IMR-90 (cell line): ENCODE results near the gene NTM. TPM values are rescaled to one million over a fixed set of nuclear protein-coding genes. Genes with fewer than 3 reads are reported as not detected.

Experiments
- ATAC-seq: fragments of 200-7000 bp; cut with Tn5 transposase; 2 replicates; pipeline ENCODE4 v1.9.1; 2020; ENCODE audit warnings: low read depth, mild to moderate bottlenecking, moderate library complexity
- BruUV-seq: library from RNA; stranded (reverse); fragments of 400-500 nt; replicated peaks from 2 replicates; lab custom pipeline; 2021; lab: Mats Ljungman, UMichigan
- CTCF ChIA-PET: fragments of 300-600 bp; formaldehyde crosslinking; extraction: SDS; loops from one replicate; lab custom pipeline; 2021; ENCODE audit warnings: antibody characterized with exemption; lab: Yijun Ruan, JAX
- POLR2A ChIA-PET: fragments of 300-600 bp; sonication (Branson Sonifier 250); formaldehyde crosslinking; loops from one replicate; lab custom pipeline; 2022; ENCODE audit warnings: antibody characterized with exemption; ENCODE audit not compliant: unreplicated experiment; lab: Charles Lee
- DNase-seq: peaks from one replicate; pipeline ENCODE4 v3.0.0; 2013
- H2AFZ ChIP-seq: replicated peaks from 2 replicates; pipeline ENCODE3; 2013; ENCODE audit warnings: low read length, mild to moderate bottlenecking; ENCODE audit not compliant: poor library complexity
- H2AK5ac ChIP-seq: 2 replicates; pipeline ENCODE4 v1.6.1; 2013; ENCODE audit warnings: low read depth, low read length, inconsistent platforms
- H2AK9ac ChIP-seq: replicated peaks from 2 replicates; pipeline ENCODE3; 2013; ENCODE audit warnings: mild to moderate bottlenecking, low read depth, low read length, moderate library complexity; ENCODE audit not compliant: poor library complexity
- H2BK120ac ChIP-seq: 2 replicates; pipeline ENCODE4 v1.6.1; 2013; ENCODE audit warnings: low read depth, low read length, inconsistent platforms
- H2BK15ac ChIP-seq: 3 replicates; pipeline ENCODE4 v1.6.1; 2013; ENCODE audit warnings: low read depth, low read length, inconsistent platforms
- H2BK20ac ChIP-seq: 2 replicates; pipeline ENCODE4 v1.6.1; 2013; ENCODE audit warnings: low read depth, mild to moderate bottlenecking, inconsistent platforms, low read length, moderate library complexity
- H2BK5ac ChIP-seq: 2 replicates; pipeline ENCODE4 v1.6.1; 2013; ENCODE audit warnings: mild to moderate bottlenecking, low read depth, low read length, inconsistent platforms; ENCODE audit not compliant: poor library complexity, severe bottlenecking
- H3K14ac ChIP-seq: replicated peaks from 2 replicates; pipeline ENCODE4 v1.6.1; 2013; ENCODE audit warnings: low read depth, low read length, inconsistent platforms
- H3K18ac ChIP-seq: 2 replicates; pipeline ENCODE4 v1.6.1; 2013; ENCODE audit warnings: low read depth, low read length, control low read depth
- H3K23ac ChIP-seq: 2 replicates; pipeline ENCODE4 v1.6.1; 2013; ENCODE audit warnings: low read depth, low read length, inconsistent platforms
- H3K27ac ChIP-seq: 2 replicates; pipeline ENCODE4 v1.5.1; 2013; ENCODE audit warnings: mild to moderate bottlenecking, control low read depth, low read length; ENCODE audit not compliant: insufficient read depth
- H3K27me3 ChIP-seq: 2 replicates; pipeline ENCODE4 v1.6.1; 2013; ENCODE audit warnings: low read length; ENCODE audit not compliant: control insufficient read depth, insufficient read depth
- H3K36me3 ChIP-seq: 2 replicates; pipeline ENCODE4 v1.6.1; 2013; ENCODE audit warnings: low read length, mixed read lengths; ENCODE audit not compliant: control insufficient read depth, insufficient read depth
- H3K4ac ChIP-seq: 2 replicates; pipeline ENCODE4 v1.6.1; 2013; ENCODE audit warnings: low read depth, low read length, inconsistent platforms
- H3K4me1 ChIP-seq: 2 replicates; pipeline ENCODE4 v1.6.1; 2013; ENCODE audit warnings: low read length, mixed read lengths; ENCODE audit not compliant: control insufficient read depth, insufficient read depth
- H3K4me2 ChIP-seq: 2 replicates; pipeline ENCODE4 v1.6.1; 2013; ENCODE audit warnings: low read depth, mild to moderate bottlenecking, control low read depth, low read length, moderate library complexity
- H3K4me3 ChIP-seq: 2 replicates; pipeline ENCODE4 v1.5.1; 2013; ENCODE audit warnings: low read depth, mild to moderate bottlenecking, control low read depth, low read length, moderate library complexity; ENCODE audit not compliant: insufficient read depth
- H3K56ac ChIP-seq: 2 replicates; pipeline ENCODE4 v1.6.1; 2013; ENCODE audit warnings: low read length, inconsistent platforms; ENCODE audit not compliant: insufficient read depth; ENCODE audit errors: extremely low read depth
- H3K79me1 ChIP-seq, 2 experiments: 2 replicates each; pipeline ENCODE4 v1.6.1; 2013; ENCODE audit warnings: low read length in 2 of 2, inconsistent platforms in 1 of 2, low read depth in 1 of 2
- H3K9ac ChIP-seq: 2 replicates; pipeline ENCODE4 v1.6.1; 2013; ENCODE audit warnings: low read depth, low read length, control low read depth
- H3K9me1 ChIP-seq: 2 replicates; pipeline ENCODE4 v1.6.1; 2013; ENCODE audit warnings: low read length, inconsistent platforms; ENCODE audit not compliant: insufficient read depth
- H3K9me3 ChIP-seq: 2 replicates; pipeline ENCODE4 v1.6.1; 2013; ENCODE audit warnings: low read length; ENCODE audit not compliant: control insufficient read depth, insufficient read depth
- H4K20me1 ChIP-seq: 2 replicates; pipeline ENCODE4 v1.6.1; 2013; ENCODE audit warnings: low read length, inconsistent platforms; ENCODE audit not compliant: insufficient read depth
- H4K5ac ChIP-seq: 2 replicates; pipeline ENCODE4 v1.6.1; 2013; ENCODE audit warnings: mild to moderate bottlenecking, low read depth, low read length, control low read depth
- H4K8ac ChIP-seq, 2 experiments: 2 replicates each; pipeline ENCODE4 v1.6.1; 2013; ENCODE audit warnings: low read depth in 2 of 2, low read length in 2 of 2, control low read depth in 1 of 2, inconsistent platforms in 1 of 2
- H4K91ac ChIP-seq: 2 replicates; pipeline ENCODE4 v1.6.1; 2013; ENCODE audit warnings: low read depth, low read length, inconsistent platforms; ENCODE audit not compliant: insufficient read depth
- MAZ ChIP-seq: IDR thresholded peaks from 2 replicates; pipeline ENCODE4 v1.6.1; 2012; ENCODE audit warnings: low read depth, mild to moderate bottlenecking, low read length, improper control_type of control experiment, moderate library complexity, borderline replicate concordance
- SMC3 ChIP-seq: fragments of 150-350 bp; IDR thresholded peaks from 2 replicates; pipeline ENCODE4 v1.6.1; 2016; ENCODE audit warnings: low read depth, mild to moderate bottlenecking, antibody characterized with exemption, low read length, moderate library complexity
- WGBS, 2 experiments: methylation state at CpG; one replicate each; pipeline versions ENCODE4 v1.1.5 to v1.1.7; 2013; ENCODE audit warnings: missing lambda C conversion rate in 2 of 2; ENCODE audit not compliant: insufficient read length in 1 of 2; ENCODE audit errors: extremely low coverage in 2 of 2; 5-methylcytosine and 5-hydroxymethylcytosine counted together
- dilution Hi-C: fragments of 300-500 bp; cut with HindIII; formaldehyde crosslinking; loops from one replicate; pipeline ENCODE4 v1.14.3; 2018; ENCODE audit warnings: low sequenced_read_pairs; ENCODE audit not compliant: unreplicated experiment
- in situ Hi-C: fragments of 300-500 bp; cut with MboI; formaldehyde crosslinking; loops from 3 replicates; pipeline ENCODE4 v1.14.3; 2019; ENCODE audit warnings: low sequenced_read_pairs, inconsistent platforms, mixed read lengths
- intact Hi-C: fragments of 100-400 bp; cut with micrococcal nuclease; formaldehyde crosslinking; loops from 2 replicates; pipeline ENCODE4 v1.10.0; 2022
- polyA plus RNA-seq, 3 experiments: library from polyadenylated mRNA; depleted of rRNA; stranded (reverse); fragments of >200 nt; gene quantifications; 2 replicates each; pipeline ENCODE4 v1.2.3, GENCODE V29; 2012; ENCODE audit warnings: low replicate concordance in 1 of 3
- total RNA-seq: library from RNA; depleted of rRNA; stranded (reverse); fragments of >200 nt; gene quantifications from 2 replicates; pipeline ENCODE4 v1.2.3, GENCODE V29; 2012

The NTM gene
- total and polyA plus RNA-seq, 2 of the 4 experiments (the other 2 are of a cell fraction), result 19.5 to 25.5 TPM

DNA sequence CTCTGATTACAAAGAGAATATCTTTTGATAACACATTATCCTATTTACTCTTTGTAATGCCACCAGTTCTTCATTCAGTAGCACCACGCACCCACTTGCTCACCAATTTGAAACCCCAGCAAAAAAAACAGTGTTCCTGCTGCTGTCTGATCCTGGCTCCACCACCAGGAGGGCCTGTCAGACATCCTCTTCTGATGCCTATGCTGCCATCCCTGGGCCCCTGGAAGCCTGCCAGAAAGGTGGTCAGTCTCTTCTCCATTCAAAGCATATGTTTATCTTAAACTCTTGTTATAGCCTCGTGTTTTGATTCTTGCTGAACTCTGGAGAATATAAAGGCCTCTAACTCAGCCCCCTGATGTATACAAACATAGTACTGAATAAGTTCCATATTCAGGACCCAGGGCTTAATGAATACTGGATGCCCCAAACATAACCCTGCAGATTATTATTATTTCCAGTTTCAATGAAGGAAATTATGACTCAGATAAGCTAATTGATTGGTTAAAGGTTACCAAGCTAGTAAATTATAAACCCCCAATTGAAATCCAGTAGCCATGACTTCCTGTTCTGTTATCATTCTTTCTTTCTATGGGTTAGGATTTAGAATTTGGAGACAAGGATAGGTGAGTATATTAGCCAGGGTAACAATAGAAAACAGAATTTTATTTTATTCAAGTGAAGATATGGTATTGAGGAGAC is 116.7 kb downstream of the NTM start:
- H4K8ac ChIP-seq, result no peak overlapping the region
- BruUV-seq, result no TSS peak
- ATAC-seq (no peak), DNase-seq (no peak)
- H3K79me1 ChIP-seq, result no peaks in the 10 kb centered on the region
- no peak overlapping the region for H3K4me3 ChIP-seq
- CTCF ChIA-PET, result no interaction called here
- no peak overlapping the region for H4K91ac ChIP-seq
- H3K27me3 ChIP-seq, result no peaks in the 10 kb centered on the region; the same call in 1 of the 2 replicates
- H2BK20ac ChIP-seq, result no peak overlapping the region
- no peak overlapping the region for H3K56ac ChIP-seq
- H2AK9ac ChIP-seq, result no peak overlapping the region
- no peak overlapping the region for H3K14ac ChIP-seq
- H2AK5ac ChIP-seq, result no peak overlapping the region
- no peaks in the 10 kb centered on the region for H3K36me3 ChIP-seq
- H3K27ac ChIP-seq, result no peak overlapping the region
- H3K23ac ChIP-seq, result no peak overlapping the region
- H3K4me2 ChIP-seq, result no peak overlapping the region
- no peaks in the 10 kb centered on the region for H3K4me1 ChIP-seq
- no peak overlapping the region for H3K9ac ChIP-seq
- H3K18ac ChIP-seq, result no peak overlapping the region
- no peak overlapping the region for H2BK15ac ChIP-seq
- dilution Hi-C loops, result no loop called here
- H3K9me3 ChIP-seq, result no peaks in the 10 kb centered on the region
- no peak overlapping the region for H4K5ac ChIP-seq
- WGBS, 2 experiments, result no CpG with 5 or more reads among the region's 2 CpGs
- TF ChIP-seq MAZ, result no peak
- TF ChIP-seq SMC3, result no peak
- no peaks in the 10 kb centered on the region for H3K9me1 ChIP-seq
- H2BK120ac ChIP-seq, result no peak overlapping the region
- POLR2A ChIA-PET, result no interaction called here
- H3K4ac ChIP-seq, result no peak overlapping the region
- intact Hi-C loops, result no loop called here
- H2AFZ ChIP-seq, result no peak overlapping the region
- in situ Hi-C loops, result no loop called here
- no peak overlapping the region for H2BK5ac ChIP-seq
- H4K20me1 ChIP-seq, result no peaks in the 10 kb centered on the region
